Ishikawa (cell line): ENCODE measurements around the gene SGCD.

Experiments used
- CEBPB ChIP-seq: IDR thresholded peaks from 2 replicates; pipeline ENCODE4 v1.6.1; 2012
- CREB1 ChIP-seq: IDR thresholded peaks from 2 replicates; pipeline ENCODE4 v1.6.1; 2012; ENCODE audit warnings: low read depth
- EGR1 ChIP-seq: IDR thresholded peaks from 2 replicates; pipeline ENCODE4 v1.6.1; 2012
- EP300 ChIP-seq: IDR thresholded peaks from 2 replicates; pipeline ENCODE4 v1.6.1; 2012; ENCODE audit warnings: borderline replicate concordance
- FOXM1 ChIP-seq: IDR thresholded peaks from 2 replicates; pipeline ENCODE4 v1.6.1; 2012; ENCODE audit warnings: low read depth, borderline replicate concordance
- MAX ChIP-seq: IDR thresholded peaks from 2 replicates; pipeline ENCODE4 v1.6.1; 2012
- NFIC ChIP-seq: IDR thresholded peaks from 2 replicates; pipeline ENCODE4 v1.6.1; 2012
- RAD21 ChIP-seq: IDR thresholded peaks from 2 replicates; pipeline ENCODE4 v1.6.1; 2012; ENCODE audit warnings: low read depth
- REST ChIP-seq: IDR thresholded peaks from 2 replicates; pipeline ENCODE4 v1.6.1; 2012; ENCODE audit warnings: low read depth, mild to moderate bottlenecking
- TAF1 ChIP-seq: IDR thresholded peaks from 2 replicates; pipeline ENCODE4 v1.6.1; 2012; ENCODE audit warnings: low read depth, mild to moderate bottlenecking
- TCF12 ChIP-seq: IDR thresholded peaks from 2 replicates; pipeline ENCODE4 v1.6.1; 2012; ENCODE audit warnings: low read depth
- TEAD4 ChIP-seq: IDR thresholded peaks from 2 replicates; pipeline ENCODE4 v1.6.1; 2012
- USF1 ChIP-seq: IDR thresholded peaks from 2 replicates; pipeline ENCODE4 v1.6.1; 2012
- YY1 ChIP-seq: IDR thresholded peaks from 2 replicates; pipeline ENCODE4 v1.6.1; 2012; ENCODE audit warnings: low read depth
- ZBTB7A ChIP-seq: IDR thresholded peaks from 2 replicates; pipeline ENCODE4 v1.6.1; 2012; ENCODE audit warnings: low read depth

Gene SGCD

GRCh38 chr5:156459812-156460385, 132.9 kb downstream of the SGCD start:
- TF ChIP-seq EP300 (no peak), ZBTB7A (no peak), RAD21 (no peak)

- TF ChIP-seq NFIC = no peak
- no peak for TF ChIP-seq TCF12
- TF ChIP-seq USF1 = no peak
- no peak for TF ChIP-seq FOXM1
Measured at GRCh38 chr5:156460471-156460870, 133.5 kb downstream of the SGCD start.

GRCh38 chr5:156466871-156467270, 139.9 kb downstream of the SGCD start:
- TF ChIP-seq TAF1 (no peak), MAX (no peak), EP300 (no peak), TCF12 (no peak), ZBTB7A (no peak), CEBPB (no peak), YY1 (no peak), CREB1 (no peak), FOXM1 (no peak), REST (no peak), TEAD4 (no peak)

GRCh38 chr5:156469636-156470035, 142.7 kb downstream of the SGCD start:
- TF ChIP-seq MAX (no peak), NFIC (no peak), TAF1 (no peak), EP300 (no peak), FOXM1 (no peak), ZBTB7A (no peak), YY1 (no peak), CREB1 (no peak), CEBPB (no peak), REST (no peak), TEAD4 (no peak), RAD21 (no peak), USF1 (no peak), EGR1 (no peak), TCF12 (no peak)

GRCh38 chr5:156471893-156472292, 144.9 kb downstream of the SGCD start:
- TF ChIP-seq CREB1 (no peak), FOXM1 (no peak), TCF12 (no peak), USF1 (no peak), MAX (no peak), TEAD4 (no peak), REST (no peak), NFIC (no peak), YY1 (no peak), TAF1 (no peak), CEBPB (no peak), ZBTB7A (no peak), EP300 (no peak), EGR1 (no peak), RAD21 (no peak)
